ENCODE data around the gene VPS13D.
A peak's percentile ranks its signal among the peaks of the same experiment; 100 is the strongest.

The VPS13D gene, protein sequence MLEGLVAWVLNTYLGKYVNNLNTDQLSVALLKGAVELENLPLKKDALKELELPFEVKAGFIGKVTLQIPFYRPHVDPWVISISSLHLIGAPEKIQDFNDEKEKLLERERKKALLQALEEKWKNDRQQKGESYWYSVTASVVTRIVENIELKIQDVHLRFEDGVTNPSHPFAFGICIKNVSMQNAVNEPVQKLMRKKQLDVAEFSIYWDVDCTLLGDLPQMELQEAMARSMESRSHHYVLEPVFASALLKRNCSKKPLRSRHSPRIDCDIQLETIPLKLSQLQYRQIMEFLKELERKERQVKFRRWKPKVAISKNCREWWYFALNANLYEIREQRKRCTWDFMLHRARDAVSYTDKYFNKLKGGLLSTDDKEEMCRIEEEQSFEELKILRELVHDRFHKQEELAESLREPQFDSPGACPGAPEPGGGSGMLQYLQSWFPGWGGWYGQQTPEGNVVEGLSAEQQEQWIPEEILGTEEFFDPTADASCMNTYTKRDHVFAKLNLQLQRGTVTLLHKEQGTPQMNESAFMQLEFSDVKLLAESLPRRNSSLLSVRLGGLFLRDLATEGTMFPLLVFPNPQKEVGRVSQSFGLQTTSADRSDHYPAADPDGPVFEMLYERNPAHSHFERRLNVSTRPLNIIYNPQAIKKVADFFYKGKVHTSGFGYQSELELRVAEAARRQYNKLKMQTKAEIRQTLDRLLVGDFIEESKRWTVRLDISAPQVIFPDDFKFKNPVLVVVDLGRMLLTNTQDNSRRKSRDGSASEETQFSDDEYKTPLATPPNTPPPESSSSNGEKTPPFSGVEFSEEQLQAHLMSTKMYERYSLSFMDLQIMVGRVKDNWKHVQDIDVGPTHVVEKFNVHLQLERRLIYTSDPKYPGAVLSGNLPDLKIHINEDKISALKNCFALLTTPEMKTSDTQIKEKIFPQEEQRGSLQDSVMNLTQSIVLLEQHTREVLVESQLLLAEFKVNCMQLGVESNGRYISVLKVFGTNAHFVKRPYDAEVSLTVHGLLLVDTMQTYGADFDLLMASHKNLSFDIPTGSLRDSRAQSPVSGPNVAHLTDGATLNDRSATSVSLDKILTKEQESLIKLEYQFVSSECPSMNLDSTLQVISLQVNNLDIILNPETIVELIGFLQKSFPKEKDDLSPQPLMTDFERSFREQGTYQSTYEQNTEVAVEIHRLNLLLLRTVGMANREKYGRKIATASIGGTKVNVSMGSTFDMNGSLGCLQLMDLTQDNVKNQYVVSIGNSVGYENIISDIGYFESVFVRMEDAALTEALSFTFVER (N-terminal part only)

DNA sequence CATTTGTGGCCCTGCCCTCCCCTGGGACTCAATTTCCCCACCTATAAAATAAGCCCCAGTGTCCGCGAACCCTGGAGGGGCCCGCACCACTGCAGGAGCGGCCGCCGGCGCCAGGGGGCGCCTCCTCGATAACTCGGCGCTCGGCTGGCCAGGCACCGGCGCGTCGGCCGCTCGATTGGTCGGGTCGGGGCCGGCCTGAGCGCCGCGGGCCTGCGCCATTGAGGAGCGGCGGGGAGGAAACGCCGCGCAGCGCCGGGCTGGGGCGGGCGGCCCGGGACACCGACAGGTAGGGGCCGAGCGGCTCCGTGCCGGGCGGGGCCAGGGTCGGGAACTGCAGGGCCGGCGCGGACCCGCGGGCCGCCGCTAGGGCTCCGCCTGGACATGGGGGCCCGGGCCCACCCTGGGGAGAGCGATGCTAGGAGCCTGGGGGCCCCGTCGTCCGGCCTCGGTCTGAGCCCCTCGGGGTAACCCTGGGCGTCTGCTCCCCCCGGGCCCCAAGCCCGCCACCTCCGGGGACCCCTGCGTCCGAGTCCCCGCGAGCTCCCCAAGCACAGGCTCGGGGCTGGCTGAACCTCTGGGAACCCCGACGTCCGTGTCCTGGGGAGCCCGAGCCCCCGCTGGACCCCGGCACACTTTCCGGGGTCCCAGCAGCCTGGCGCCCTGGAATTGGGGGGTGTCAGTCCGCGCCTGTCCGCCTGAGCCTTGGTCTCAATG is at the start of gene VPS13D:
TSS of gene VPS13D (plus strand) at position 196 of the 714 bp plus-strand sequence. CDS start 4,237 bp downstream, outside the sequence.
- peak; percentile 43 to 51 for DNase-seq (ENCODE audit: low read depth in 2 of 2)

DNA sequence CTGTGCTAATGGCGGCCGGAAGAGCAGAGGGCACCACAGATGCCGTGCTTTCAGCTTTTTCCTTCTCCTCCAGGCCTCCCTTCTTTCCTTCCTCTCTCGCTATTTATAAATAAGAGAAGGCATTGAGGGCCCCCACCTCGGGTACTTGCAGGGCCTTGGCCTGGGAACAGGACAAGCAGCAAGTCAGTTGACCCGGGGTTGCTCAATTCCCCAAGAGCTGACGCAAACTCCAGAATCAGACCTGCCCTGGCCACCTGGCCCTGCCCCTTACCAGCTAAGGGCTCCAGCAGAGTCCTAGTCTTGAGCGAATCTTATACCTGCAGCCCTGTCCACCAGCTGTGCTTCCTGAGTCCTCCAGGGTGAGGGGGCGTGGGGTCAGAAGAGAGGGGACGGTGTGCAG is 49.5 kb upstream of the VPS13D start:
- DNase-seq (ENCODE audit: low read depth in 2 of 2): no peak

DNA sequence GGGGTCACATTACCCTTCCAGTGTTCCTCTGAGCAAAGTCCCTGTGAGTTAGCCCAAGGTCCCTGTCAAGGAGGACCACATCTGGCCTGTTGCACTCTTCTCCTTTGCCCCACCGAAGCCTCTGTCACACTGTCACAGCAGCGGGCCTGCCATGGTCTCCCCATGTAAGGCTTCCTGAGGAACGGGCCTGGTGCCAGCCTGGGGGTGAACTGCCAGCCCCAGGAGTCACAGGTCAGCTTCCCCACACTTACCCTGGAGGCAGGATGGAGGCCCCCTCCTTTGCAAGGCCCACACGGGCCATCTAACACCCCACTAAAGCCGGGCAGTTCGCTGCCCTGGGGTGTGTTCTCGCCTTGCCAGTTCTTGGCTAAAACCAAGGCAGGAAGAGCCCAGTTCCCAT is 48.9 kb upstream of the VPS13D start:
- no peak for DNase-seq (ENCODE audit: low read depth in 2 of 2)

DNA sequence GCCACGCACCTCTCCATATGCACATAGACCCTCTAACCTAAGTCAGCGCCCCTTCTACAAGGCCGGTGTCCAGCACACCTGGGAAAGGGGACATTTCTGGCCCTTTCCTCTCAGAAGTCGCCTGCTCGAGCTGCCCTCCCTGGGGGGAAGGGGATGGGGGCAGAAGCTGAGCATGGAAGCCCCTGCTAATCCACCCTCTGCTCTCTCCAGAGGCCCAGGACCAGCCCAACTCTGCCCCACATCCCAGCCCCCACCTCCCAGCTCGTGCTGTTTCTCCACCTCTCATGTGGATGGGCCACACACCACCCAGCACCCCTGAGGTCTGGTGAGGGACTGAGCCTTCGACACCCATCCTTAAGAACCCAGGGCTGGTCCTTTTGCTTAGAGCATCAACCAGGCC is 48.3 kb upstream of the VPS13D start:
- DNase-seq (ENCODE audit: low read depth in 2 of 2): no peak

DNA sequence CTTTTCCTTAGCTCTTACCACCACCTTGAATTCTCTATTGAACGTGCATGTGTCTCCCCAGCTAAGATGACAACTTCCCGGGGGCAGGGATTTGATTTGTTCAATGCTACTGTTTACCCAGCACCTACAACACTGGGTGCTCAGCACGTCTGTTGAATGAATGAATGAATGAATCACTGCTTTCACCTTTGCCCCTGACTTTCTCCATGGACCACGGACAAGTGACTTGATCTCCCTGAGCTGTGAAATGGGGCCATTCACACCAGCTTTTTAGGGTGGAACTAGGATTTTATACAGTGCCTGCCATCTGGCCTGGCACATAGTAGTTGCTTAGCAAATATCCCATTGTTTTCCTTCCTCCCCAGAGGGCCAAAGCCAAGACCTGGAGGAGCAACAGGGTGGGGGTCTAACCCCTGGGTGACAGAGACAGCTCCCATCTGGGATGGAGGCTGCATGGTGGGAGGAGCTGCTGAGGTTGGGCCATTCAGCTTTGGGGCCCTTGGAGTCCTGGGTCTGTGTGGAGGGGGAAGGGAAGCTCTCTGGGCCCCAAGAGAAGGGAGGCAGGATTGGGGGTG is 47.3 kb upstream of the VPS13D start:
- DNase-seq (ENCODE audit: low read depth in 2 of 2): no peak

DNA sequence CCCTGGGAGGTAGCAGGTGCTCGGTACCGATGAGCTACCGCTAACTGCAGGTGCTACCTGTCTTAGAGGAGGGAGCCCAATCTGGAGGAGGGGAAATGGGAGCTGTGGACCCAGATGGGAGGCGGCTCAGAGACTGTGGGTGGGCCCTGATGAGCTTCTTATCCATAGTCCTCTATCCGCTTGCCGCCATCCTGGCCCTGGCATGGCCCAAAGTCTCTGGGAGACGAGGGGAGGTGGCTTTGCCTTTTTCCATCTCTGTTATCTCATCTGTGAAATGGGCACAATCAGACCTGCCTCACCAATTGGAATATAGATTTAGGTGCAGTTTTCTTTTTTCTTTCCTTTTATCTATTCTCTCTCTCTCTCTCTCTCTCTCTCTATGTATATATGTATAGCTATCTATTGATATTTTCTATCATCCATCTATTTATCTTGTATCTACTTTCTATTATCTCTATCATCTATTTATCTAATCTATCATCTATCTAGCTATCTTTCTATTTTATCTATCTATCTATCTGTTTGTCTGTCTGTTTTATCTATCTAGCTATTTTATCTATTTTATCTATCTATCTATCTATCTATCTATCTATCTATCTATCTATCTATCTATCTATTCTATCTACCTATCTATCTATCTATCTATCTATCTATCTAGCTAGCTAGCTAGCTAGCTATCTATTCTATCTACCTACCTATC is 46.6 kb upstream of the VPS13D start:
- no peak for DNase-seq (ENCODE audit: low read depth in 2 of 2)

DNA sequence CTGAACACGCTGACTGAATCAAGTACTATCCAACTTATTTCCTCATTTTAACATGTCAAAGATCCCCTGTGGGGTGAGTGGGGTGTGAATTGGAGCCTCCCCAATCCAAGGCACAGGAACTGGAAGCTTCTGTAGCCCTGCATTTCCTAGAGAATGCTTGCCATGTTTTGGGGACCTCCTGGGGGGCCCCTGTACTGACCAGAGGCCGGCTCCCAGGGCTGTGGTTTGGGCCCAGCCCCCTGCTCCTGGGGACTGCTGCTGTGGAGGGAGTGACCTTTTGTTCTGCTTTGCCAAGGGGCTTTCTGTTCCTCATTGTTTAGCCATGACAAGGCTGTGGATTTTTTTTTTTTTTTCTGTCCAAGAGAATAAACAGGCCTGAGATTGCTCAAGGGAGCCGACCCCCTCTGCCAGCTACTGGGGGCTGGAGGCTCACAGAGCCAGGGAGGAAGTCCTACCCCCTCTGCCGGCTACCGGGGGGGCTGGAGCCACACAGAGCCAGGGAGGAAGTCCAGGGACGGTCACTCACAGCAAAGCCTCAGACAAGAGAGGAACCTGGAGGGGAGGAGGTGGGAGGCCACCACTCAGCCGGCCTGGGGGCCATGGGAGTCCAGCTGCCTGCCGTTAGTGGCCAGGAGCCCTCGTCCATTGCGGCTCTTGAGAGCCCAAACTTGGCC is 45.7 kb upstream of the VPS13D start:
- peak; percentile 41 to 42 for DNase-seq (ENCODE audit: low read depth in 2 of 2)

DNA sequence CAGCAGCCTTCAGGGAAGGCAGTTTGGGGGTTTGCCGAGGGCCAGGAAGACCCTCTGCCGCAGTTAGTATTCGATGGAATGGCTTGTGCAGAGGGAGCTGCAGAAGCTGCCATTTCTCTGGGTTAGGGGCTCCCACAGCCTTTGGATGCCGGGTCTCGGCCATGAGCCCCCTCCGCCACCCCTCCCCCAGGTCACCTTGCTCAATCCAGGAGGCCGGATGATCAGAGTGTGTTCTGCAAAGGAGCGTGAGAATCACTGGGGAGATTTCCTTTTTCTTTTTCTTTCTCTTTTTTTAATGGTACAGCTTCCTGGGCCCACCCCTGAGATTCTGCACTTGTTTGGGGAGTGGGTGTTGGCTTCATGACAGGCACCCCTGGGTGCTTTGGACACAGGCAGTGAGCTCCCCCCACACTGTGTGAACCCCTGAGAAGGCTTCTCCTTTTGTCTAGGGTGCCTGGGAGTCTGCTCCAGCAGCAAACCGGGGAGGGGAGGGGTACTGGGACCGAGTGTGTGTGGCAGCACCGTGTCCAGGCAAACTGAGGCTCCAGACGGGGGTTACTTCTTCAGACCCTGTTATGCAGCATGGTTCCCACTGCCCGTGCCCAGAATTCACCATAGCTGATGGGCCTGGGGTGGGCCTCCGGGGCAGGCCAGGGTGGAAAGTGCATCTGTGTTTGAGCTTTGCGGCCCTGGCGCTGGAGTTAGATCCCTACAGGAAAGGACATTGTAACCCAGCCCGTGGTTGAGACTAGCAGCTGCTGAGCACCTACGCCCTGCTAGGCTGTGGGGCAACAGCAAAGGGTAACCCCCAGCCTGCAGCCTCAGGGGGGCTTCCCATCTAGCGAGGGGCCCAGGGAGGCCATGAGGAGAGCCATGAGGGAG is 44.6 kb upstream of the VPS13D start:
- no peak for DNase-seq (ENCODE audit: low read depth in 2 of 2)

DNA sequence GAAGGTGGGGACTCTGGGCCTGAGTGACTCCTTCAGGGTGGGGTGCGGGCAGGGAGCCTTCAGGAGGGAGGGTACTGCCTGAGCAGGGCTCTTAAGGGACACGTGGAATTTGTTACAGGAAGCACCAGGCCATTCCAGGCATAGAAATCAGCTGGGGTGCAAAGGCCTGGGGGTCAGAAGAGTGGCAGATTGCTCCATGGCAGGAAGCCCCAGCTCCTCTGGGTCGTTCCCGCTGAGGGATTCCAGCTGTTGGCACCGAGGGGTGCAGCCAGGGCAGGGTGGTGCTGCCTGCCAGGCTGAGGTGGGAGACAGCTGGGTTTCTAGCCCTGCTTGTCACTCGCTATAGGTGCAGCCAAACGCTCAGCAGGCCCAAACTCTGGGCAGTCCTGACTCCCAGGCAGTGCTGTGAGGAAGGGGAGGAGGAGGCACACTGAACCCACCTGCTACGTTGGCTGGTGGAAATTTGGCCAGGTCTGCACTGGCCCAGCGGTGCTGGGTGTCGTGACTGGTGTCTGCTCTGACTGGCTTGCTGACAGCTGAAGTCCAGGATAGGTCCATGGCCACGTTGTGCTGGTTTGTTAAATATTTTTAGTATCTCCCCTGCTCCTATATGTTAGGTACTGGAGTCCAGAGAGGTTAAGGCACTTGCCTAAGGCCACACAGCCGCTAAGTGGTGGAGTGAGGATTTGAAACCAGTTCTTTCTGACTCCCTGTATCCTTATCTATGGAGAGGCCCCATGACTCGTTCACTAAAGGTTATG is 43.7 kb upstream of the VPS13D start:
- DNase-seq (ENCODE audit: low read depth in 2 of 2): no peak

DNA sequence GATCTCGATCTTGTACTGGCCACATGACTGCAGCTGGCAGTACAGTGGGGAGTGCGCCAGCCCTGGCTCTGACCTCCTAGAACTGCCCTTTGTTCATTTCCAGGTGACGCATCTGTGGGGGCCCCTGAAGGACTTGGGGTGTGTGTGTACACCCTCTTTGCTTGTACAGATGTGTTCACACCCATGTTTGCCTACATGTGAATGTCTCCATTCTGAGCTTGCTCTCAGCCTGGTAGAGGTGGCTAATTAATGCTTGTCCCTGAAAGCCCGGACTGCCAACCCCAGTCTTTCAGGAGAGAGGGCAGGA is 43.2 kb upstream of the VPS13D start:
- no peak for DNase-seq (ENCODE audit: low read depth in 2 of 2)

DNA sequence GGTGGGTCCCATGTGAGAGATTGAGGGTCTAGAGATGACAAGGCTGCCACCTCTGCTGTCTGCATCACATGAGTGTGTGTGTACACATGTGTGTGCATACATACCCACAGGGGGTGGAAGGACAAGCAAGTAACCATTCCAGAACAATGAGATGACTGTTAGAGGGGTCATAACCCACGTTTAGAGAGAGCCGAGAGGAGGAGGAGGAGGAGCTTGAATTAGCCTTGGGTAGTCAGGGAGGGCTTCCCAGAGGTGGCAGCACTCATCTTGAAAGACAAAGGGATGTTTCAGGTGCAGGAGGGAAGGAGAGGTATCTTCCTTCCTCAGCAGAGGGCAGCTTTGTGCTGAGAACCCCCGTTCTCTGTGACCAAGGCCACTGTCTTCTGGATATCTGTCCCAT is 41.7 kb upstream of the VPS13D start:
- DNase-seq (ENCODE audit: low read depth in 2 of 2): no peak

DNA sequence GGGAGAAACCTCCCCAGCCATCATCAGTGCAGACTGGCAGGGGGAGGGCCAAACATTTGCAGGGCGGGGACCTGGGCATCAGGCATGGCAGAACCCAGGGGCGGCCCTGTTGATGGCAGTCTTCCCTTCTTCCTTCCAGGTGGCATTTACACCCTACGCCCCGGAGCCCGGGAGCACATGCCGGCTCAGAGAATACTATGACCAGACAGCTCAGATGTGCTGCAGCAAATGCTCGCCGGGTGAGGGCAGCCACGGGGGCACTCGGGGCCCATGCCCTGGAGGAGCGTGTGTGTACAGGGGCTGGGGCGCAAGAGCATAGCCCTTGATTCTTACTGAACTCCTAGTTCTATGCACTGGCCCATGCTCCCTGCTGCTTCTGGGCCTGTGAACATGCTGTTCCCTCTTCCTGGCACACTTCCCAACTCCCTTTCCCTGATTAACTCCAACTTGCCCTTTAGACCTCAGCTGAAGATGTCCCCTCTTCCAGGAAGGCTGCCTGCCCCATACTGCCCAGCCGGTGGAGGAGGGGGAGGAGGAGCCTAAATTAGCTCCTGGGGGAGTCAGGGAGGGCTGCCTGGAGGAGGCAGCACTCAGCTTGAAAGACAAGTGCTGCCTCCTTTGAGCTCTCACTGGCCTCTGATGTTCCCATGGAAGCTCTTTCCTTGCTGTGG is 41.0 kb upstream of the VPS13D start:
- DNase-seq (ENCODE audit: low read depth in 2 of 2): no peak

DNA sequence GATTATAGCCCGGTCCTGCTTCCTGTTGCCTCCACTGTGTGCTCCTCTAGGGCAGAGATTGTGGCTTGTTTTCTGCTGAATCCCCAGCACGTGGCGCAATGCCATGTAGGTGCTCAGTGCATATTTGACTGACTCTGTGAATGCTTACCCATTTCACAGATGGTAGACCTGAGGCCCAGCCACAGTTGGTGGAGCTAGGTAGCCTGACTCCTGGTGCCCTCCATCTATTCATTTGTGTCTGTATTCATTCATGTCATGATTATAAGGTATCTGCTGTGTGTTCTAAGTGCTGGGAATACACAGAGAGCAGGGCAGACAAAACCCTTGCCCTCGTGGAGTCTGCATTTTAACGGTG is 40.5 kb upstream of the VPS13D start:
- DNase-seq (ENCODE audit: low read depth in 2 of 2): no peak

DNA sequence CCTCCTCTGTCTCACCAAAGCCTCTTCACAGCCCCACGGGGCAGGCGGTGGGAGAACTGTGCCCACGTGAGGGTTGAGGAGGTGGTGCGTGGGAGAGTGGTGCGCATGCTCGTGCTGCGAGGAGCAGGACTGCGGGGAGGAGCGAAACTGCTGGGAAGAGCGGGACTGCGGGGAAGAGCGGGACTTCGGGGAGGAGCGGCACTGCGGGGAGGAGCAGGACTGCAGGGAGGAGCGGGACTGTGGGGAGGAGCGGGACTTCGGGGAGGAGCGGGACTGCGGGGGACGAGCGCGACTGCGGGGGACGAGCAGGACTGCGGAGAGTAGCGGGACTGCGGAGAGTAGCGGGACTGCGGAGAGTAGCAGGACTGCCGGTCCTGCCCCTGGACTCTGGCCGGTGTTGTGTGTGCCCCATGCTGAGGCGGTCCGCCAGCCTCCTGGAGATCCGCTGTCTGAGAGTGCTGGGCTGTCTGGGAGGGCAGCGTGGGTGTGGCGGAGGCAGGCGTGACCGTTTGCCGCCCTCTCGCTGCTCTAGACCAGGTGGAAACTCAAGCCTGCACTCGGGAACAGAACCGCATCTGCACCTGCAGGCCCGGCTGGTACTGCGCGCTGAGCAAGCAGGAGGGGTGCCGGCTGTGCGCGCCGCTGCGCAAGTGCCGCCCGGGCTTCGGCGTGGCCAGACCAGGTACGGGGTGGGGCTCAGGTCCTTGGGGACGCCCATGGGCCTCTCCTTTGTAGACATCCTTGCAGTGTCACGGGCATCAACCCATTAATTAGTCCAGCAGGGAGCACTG is 38.4 kb upstream of the VPS13D start:
- no peak for DNase-seq (ENCODE audit: low read depth in 2 of 2)

DNA sequence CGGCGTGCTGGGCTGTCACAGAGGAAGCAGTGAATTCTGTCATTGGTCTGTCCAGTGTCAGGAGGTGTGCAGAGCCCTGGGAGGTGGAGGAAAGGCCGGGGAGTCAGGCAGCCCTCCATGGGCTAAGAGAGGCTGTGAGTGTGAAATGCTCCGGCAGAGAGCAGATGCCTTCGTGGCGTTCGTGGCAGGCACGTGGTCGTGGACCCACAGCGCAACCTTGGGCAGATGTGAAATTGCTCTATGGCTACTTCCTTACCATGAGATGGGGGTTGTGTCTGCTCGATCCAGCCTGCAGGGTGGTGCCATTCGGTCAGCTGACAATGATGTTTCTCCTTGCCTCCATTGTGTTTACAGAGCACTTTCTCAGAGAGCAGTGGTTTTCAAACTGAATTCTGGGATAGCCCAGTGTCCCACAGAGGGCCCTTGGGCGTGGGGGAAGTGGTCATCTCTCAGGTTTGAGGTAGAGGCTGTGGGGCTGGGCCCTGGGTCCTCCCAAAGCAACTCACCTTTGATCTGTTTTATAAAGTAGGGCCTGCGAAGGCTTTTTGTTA is 35.1 kb upstream of the VPS13D start:
- no peak for DNase-seq (ENCODE audit: low read depth in 2 of 2)

DNA sequence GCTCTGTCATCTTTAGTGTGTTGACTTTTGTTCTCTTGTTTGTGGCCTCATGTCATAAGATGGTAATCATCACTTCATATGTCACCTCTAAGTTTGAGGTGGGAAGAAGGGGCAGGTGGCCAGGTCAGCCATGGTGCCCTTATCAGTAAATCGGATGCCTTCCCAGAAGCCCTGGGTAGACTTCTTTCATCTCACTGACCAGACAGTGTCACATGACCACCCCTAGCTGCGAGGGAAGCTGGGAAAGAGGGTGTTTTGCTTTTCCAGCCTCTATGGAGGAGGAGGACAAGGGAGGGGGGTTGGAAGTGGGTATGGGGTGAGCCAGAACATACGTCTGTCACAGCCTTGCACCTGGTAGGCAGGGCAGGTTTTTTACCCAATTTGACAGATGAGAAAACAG is 34.4 kb upstream of the VPS13D start:
- no peak for DNase-seq (ENCODE audit: low read depth in 2 of 2)
